Stimulated activated CD8-positive, alpha-beta memory T cell treated with anti-CD3 and anti-CD28 coated beads, Interleukin-12 subunit alpha, Interleukin-12 subunit beta, amount 100 ng/mL, for 1 hour (primary cell): ENCODE measurements around the gene PHC2.

ENCODE experiments used
- DNase-seq: peaks from one replicate; pipeline ENCODE4 v3.0.0-alpha.2; 2020; ENCODE audit warnings: low read depth

PHC2 gene

DNA sequence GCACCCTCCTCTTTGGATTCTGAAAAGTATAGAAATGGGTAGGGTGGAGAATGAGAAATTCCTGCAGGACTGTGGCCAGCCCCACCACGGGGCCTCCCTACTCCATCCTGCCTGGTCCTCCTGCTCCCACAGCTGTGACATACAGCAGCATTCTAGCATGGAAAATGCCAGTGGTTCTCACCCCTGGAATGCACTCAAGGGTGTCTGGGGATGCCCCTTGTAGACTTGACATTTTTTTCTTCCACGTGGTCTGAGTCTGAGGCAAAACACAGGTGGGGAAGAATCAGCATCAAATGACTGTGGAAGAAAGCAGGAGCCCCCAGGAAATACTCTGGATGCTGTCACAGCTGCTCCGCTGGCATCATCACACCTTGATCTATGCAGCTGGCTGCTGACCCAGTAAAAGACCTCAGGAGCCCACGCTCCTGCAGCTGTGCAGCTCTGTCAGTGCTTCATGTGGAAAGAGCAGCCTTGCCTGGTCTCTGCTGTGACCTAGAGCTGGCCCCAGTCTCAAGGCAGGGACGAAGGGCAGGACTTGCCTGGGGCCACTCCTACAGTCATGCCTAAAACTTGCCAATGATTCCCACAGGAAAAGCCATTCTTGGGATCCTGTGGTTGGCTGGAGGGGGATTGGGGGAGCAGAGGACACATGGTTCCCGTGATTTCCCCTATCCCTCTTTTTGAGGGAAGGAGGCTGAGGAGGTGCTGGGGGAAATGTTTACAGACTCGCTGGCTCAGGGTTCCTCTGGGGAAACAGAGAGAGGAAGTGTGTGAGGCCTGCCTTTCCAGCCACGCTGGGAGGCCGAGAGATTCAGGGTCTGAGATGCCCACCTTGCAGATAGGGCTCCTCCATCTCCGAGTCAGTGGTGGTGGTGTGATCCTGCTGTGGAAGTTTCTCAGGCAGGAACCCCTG is 99.2 kb downstream of the PHC2 start:
- DNase-seq, result no peak

DNA sequence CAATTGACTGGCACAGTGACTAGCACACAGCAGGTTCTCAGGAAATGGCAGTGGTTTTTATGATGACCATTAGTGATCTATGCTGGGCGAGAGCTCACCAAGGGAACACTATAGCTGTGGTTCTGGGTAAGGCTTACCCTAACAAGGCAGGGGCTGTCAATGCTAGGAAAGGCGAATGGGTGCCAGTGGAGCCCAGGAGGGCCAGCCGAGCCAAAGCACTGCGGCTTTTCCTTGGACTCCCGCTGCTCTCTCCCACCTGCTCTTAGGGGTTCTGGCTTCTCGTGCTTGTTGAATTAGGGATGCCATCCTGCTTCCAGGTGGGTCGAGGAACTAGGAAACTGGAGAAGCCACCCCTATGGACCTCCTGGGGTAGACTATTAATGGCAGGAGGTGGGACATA is 100.0 kb downstream of the PHC2 start:
- DNase-seq, result no peak

DNA sequence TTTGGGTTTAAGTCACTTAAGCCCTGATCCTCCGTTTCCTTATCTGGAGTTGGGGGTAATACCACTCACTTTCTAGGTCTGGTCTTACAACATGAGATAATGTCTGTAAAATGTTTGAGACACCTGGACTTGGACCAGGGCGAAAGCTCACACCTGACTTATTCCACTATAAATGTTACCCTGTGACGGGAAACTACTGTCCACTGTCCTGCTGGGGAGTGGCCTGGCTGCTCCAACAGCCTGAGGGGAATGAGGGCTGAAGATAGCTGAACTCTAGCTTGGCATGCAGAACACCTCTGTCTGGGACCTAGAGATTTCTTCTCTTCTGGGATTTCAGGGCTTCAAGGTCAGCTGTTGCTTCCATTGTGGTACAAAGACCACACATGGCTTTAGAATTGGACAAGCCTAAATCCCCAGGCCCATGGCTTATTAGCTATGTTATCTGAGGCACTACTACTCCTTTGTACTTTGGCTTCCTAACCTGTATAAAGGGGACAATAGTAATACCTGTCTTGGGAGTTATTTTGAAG is 100.5 kb downstream of the PHC2 start:
- no peak for DNase-seq

DNA sequence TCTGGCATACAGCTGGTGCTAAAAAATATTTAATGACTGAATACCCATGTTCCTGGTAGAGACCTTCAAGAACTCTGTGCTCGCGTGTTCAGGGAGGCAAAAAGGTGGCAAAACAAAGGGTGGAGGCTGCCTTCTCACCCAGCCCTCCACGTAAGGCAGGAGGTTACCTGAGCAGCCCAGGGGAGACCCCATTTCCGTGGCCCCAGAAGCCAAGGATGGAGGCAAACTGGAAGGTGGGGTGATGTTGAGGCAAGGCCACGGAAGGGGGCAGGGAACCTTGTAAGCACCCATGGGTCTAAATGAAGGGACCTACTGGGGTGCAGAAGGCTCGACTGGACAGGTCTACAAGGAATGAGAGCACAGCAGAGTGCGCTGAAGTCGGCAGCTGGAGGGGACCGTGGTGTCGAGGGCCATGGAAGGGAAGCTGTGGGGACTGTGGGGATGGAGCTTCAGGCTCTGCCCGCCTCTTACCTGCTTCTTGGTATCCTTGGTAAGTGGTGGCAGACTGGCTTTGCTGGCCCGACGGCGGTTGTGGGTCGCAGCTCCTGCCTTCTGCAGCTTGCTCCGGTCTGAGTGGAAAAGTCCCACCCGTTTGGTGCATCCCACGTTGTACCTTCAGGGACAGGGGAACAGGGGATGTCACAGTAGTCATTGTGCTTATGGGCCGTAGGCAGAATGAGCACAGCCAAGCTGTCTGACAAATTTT is 101.1 kb downstream of the PHC2 start:
- no peak for DNase-seq

DNA sequence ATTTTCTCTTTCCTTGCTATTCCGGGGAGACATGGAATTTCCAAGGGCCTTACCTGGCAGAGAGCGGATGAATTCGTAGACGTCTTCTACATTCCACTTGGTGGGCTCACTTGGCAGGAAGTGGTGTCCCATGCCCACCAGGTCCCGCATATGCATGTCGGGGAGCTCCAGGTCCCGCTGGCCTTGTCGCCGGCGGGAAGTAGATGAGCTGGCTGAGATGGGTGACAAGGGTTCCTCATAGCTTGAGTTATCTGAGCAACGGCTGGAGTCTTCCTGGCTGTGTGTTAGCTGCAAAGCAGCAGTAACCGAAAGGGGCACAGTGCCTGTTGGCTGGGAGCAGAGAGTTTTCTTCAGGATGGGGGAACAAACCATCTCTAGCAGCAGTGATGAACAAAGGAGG is 102.1 kb downstream of the PHC2 start:
- no peak for DNase-seq

DNA sequence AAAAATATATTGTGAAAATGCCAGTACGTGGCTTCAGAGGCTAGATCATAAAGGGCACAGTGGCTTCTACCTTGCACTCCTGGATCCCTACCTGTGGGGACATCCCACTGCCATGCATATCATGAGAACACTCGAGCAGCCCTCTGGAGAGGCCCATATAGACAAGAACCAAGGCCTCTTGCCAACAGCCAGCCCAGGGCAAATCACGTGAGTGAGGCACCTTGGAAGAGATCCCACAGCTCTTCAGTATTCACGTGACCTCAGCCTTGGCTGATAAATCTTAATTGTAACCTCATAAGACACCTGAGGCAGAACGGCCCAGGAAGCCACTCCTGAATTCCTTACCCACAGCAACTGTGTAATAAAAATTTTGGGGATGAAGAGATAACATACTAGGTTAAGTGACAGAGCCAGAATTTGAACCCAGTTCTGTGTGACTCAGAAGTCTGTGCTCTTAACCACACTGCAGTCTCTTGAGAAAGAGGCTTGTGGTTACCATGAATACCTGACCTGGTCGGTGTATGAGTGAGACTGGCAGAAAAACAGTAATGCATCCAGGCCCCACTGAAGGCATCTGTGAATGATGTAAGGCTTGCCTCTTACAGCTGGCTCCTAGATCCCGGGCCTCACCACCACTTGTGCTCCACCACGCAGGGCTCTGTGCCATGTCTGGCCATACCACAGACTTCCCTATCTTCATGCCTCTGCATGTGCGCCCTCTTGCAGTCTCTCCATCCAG is 103.1 kb downstream of the PHC2 start:
- no peak for DNase-seq

DNA sequence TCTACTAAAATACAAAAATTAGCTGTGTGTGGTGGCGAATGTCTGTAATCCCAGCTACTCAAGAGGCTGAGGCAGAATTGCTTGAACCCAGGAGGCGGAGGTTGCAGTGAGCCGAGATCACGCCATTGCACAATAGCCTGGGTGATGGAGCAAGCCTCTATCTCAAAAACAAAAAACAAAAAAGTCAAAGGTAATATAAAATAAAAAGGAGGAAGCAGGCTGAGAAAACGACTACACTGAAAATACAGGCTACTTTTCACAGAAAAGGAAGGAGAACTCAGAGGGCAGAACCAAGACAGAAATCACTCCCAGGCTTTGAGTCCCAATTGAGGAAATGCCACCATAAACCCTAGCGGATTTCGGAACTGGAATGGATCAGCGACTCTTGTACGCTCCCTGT is 104.1 kb downstream of the PHC2 start:
- no peak for DNase-seq

DNA sequence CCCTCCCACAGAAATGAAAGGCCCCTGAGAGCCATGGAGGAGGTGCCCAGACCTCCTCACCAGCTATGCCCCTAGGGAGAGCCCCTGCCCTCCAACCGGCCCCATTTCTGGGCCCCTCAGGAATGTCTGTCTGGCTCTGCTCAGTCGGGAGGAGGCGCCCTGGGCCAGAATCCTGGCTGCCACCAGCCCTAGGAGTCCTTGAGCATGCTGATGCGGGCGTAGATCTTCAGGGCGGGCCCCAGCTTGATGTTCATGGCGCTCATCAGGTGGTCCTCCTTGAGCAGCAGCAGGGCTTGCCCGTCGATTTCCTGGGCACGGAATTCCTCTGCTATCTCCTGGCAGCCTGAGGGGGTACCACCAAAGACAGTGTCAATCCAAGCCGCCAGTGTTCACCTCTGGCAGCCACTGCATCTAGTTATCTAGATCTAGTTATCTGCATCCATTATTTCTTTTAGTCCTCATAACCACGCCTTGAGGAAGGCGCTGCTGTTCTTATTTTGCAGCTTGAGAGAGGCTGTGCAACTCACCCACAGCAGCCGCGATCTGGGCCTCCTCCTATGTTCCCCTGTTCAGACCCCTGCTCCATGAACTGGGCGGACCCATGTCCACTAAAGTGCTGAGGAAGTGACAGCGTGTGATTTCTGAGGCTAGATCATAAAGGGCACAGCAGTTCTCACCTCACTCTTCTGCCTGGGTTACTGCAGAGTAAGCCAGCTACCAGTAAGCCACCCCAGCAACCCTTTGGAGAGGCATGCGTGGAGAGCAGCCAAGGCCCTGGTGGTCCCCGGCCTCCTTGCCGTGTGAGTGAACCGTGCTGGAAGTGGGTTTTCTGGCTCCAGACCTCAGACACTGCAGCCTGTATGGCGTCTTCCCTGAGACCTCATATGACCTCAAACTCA is 106.0 kb downstream of the PHC2 start:
- no peak for DNase-seq

DNA sequence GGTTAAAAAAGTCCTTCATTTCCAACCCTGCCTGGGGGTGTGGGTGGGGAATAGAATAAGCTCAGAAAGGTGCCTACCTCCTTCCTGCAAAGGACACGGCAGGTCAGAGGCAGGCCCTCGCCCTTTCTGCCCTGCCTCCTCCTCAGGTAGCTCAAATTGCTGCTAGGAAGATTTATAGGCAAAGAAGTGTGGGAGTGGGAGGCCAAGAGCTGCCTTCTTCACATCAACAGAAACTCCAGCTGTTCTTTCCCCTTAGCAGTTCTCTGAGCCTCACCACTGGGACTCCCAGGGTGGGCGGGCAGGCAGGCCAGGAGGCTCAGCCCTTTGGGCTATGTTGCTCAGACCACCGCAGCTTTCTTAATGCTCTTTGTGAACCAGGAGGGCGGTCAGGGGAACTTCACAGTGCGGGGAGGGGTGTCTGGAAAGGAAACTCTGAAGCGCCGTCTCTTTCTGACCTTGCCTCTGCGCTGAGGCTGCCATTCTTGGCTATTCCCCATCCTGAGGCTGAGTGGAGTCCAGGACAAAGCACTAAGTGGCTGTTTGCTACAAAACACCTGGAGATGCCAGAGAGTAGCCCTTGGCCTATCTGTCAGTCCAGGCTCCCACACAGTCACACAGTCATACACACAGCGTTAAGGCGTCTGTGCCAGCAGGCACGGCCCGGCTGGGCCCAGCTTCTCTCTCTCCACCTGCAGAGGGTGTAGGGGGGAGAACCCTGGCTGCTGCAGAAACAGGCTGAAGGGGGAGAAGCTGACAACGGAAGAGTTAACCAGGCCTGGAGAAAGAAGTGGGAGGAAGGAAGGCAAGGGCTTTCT is 107.0 kb downstream of the PHC2 start:
- no peak for DNase-seq

DNA sequence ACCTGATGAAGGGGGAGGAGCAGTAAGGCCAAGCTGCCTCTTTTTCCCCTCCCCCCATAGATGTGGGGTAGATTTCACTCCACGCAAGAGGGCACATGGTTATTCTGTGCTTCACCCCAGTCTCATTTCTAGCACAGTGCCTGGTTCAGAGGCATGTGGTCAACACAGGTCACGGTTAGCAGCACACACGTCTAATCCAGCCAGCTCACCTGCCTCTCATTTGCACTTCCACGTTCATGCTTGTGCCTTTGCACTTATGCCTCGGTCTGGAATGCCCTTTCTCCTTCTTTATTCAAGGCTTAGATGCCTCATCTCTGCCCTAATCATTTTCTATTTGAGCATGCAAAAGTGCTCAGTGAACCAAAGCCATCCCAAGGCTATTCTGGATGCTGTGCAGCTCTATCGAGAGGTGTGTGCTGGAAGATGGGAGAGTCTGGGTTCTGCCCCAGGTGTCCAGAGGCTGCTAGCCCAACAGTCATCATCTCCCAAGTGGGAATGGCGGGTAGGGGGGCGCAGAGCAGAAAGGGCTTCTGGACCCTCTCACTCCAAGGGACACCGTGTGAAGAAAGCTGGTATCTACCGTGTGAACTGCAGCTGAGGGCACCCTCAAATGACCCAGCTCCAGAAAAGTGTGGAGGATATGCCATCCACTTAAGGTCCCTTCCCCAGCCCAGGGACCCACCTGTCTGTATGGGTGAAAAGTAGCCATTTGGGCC is 107.9 kb downstream of the PHC2 start:
- DNase-seq, result no peak

DNA sequence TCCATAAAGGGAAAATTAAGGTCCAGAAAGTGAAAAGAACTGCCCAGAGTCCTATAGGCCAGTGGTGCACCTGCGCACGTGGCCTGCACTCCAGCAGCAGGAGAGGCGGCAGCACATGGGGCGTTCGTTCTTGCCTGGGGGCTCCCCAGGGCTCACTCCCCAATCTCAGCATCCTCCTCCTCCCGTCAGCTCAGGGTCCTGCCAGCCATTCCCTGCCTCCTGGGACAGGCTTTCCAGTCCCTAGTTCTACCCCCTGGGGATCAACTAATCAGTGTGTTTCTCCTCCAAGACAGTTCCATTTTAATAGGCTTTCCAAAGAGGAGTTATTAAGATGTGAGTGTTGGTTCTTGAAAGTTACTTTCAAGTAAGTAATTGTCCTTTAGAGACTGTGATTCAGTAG is 108.8 kb downstream of the PHC2 start:
- DNase-seq, result no peak

DNA sequence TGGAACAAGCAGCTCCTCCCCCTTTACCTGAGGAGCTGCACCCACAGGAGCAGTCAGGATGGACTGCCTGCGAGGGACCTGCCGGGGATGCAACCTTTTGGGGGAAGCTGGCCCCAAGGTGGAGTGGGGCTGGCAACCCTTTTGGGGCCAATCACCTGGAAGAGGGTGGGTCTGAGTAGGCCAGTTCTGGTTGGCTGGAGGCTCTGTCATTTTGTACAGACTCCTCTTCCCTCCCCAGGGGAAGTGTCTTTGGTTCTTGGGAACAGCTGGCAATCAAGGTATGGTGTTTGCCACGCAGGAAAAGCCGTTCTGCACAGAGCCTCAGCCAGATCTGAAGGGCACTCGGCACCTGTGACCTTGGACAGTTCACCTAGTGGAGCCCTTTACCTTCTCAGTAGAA is 109.7 kb downstream of the PHC2 start:
- no peak for DNase-seq

DNA sequence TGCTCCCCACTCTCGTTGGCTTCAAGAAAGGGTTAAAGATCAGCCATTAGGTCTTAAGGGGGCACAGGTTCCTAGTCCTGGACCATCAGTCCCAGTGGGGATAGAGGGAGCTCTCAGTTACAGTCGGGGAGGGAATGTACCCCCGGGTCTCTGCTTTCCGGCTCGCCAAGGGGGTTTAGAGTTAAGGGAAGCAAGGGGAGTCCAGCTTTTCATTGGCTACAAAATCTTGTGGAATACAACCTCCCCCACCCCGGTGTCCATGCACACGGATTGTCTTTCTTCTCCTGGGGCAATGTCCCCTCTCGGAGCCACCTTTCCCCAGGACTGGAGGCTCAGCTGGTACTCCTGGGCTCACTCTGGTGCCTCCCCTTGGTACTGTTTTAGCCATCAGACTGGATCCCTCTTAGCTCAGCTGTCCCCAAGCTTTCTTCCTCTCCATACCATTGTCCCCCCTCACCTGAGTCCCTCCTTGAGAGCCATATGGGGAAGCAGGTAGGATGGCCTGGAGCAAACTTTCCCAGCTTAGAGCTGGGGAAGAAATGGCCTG is 110.2 kb downstream of the PHC2 start, which contains the start of gene A3GALT2:
TSS of gene A3GALT2 (minus strand) at position 480 of the 547 bp plus-strand sequence. CDS start at position 480, 0 bp downstream.
- no peak for DNase-seq

DNA sequence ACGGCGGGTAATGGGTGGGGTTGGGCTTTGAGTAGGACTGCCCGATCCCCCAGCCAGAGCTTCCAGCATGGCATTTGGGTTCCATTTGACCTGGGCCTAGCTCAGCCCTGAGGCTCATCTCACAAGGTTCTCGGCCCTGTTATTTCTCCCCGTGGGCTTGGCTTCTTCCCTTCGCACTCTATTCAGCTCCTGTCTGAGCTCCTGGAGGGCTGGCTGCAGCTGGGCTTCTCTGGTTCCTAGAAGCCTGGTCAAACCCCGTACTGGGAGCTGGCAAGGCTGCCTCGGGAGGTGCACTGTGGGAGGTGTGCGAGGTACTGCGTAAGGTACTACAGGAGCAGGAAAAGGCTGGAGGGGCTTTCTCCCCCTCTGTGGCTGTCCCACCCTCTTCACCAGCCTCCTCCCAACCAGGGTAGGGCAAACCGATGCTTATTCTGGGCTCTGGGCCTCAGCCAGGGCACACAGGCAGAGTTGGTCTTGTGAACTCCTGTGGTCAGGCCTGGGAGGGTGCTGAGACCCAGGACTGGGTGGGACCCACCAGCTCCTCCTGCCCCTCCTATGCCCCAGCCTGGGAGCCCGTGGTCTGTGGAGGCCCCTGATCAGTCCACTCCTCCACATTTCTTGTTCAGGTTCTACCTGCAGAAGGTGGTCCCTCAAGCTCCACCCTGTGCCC is 110.8 kb downstream of the PHC2 start:
- DNase-seq, result no peak

DNA sequence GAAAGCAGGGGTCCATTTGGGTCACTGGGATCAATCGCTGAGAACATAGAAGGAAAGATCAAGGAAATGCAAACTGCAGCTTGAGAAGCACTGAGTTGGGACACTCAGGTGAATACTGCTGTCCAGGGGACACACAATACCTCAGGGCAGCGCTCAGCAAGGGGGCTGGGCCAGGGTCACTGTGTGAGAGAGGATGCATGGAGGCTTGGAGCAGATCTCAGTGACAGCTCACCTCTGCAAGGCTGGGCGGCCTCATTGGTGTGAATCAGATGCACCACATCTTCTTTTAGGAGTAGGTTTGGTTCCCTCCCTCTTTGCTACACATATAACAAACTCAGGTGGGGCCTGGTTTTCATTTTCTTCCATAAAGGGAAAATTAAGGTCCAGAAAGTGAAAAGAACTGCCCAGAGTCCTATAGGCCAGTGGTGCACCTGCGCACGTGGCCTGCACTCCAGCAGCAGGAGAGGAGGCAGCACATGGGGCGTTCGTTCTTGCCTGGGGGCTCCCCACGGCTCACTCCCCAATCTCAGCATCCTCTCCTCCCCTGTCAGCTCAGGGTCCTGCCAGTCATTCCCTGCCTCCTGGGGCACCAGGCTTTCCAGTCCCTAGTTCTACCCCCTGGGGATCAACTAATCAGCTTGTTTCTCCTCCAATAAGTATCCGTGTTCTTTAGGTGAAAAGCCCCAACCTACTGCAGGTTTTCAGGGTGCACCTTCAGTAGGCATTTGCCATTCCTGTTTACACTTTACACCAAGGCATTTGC is 111.5 kb downstream of the PHC2 start:
- DNase-seq, result no peak

DNA sequence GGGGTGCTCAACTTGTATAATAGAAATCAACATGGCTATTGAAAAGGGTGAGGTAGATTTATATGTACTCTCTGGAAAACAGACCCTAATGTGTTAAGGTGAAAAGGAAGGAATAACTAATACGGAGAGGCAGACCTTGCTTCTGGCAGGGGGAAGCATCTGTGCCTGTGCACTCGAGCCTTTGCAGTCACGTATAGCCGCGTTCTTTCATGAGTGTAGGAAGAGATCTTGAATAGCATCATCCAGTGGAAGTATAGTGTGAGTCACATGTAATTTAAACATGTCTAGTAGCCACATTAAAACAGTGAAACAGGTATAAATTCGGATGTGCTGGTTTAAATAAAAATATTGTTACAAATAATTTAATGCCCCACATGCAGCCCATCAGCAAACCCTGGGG is 112.9 kb downstream of the PHC2 start:
- no peak for DNase-seq

DNA sequence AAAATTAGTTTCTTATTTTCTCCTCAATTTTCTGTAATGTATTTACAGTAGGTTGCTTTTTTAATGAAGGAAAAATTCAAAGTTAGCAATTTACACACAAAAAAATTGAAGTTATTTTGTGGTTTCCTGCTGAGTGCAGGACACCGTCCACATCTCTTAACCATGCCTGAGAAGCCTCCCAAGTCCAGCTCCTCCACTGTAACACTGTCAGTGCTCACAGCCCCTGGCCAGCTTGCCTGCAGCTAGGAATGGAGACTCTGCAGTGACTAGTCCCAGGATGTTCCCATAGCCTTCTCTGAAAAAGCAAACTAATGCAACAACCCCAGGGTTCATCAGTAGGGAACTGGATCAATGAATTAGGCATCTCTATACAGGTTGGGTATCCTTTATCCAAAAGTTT is 113.5 kb downstream of the PHC2 start:
- no peak for DNase-seq

DNA sequence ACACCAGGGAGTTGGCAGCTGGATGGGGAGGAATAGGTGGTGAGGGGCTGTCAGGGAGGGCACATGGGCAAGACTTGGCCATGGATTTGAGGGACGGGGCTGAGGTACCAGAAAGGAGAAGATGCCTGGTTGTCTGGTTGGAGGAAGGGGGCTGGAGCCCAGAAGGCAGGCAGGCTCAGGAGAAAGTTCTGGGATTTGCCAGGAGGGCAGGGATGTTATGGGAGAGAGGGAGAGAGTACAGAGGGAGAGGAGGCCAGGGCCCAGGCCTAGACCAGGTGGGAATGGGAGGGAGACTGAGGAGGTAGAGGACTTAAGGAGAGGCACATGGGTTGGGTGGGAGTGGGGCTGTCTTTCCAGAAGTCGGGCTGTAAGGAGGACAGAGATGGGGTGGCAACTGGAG is 114.3 kb downstream of the PHC2 start:
- DNase-seq, result no peak
